GM10266 (cell line): ENCODE results near the gene OR8D1.
"Not testable (repeated sequence)": the region's sequence is repeated elsewhere in the genome, so short reads cannot be mapped to it uniquely, and the experiment has no call there.

Source experiments
- DNase-seq: peaks from one replicate; pipeline ENCODE4 v3.0.0; 2012; ENCODE audit errors: extremely low spot score
- CTCF ChIP-seq: IDR thresholded peaks from 2 replicates; pipeline ENCODE4 v1.5.1; 2012; ENCODE audit warnings: mild to moderate bottlenecking, low read depth; ENCODE audit not compliant: control insufficient read depth, insufficient read depth; ENCODE audit errors: missing control alignments

Gene OR8D1

GRCh38 chr11:124294687-124295086 lies 19.1 kb downstream of the OR8D1 start:
- DNase-seq: no peak
- TF ChIP-seq CTCF: no peak

GRCh38 chr11:124285610-124286344 lies 28.0 kb downstream of the OR8D1 start:
- no peak for DNase-seq
- no peak for TF ChIP-seq CTCF

- no peak for DNase-seq
These were observed 35.5 kb downstream of the OR8D1 start for GRCh38 chr11:124278261-124278660.

GRCh38 chr11:124277804-124278203 lies 35.9 kb downstream of the OR8D1 start:
- no peak for DNase-seq

More at GRCh38 chr11:124278261-124278660, 35.5 kb downstream of the OR8D1 start:
- TF ChIP-seq CTCF: no peak

GRCh38 chr11:124277207-124277606 lies 36.5 kb downstream of the OR8D1 start:
- DNase-seq: no peak
- no peak for TF ChIP-seq CTCF

More at GRCh38 chr11:124277804-124278203, 35.9 kb downstream of the OR8D1 start:
- TF ChIP-seq CTCF: peak; percentile 12

GRCh38 chr11:124276081-124276480 lies 37.7 kb downstream of the OR8D1 start:
- no peak for TF ChIP-seq CTCF
- no peak for DNase-seq

- TF ChIP-seq CTCF: no peak
- no peak for DNase-seq
These were observed 39.7 kb downstream of the OR8D1 start for GRCh38 chr11:124274000-124274399.

- not testable (repeated sequence) for DNase-seq
These were observed 42.9 kb downstream of the OR8D1 start for GRCh38 chr11:124270886-124271285.

GRCh38 chr11:124265041-124265440 lies 48.7 kb downstream of the OR8D1 start:
- not testable (repeated sequence) for DNase-seq
